Endothelial cell of umbilical vein (primary cell): ENCODE results near the gene AXIN2. TPM values are rescaled to one million over a fixed set of nuclear protein-coding genes. Genes with fewer than 3 reads are reported as not detected.

ENCODE experiments used
- BruUV-seq: library from RNA; stranded (reverse); fragments of 400-500 nt; replicated peaks from 2 replicates; lab custom pipeline; 2021; lab: Mats Ljungman, UMichigan
- CTCF ChIA-PET: fragments of 300-600, 350-600 bp; sonication (Branson Sonifier 250); formaldehyde crosslinking; loops from one replicate; lab custom pipeline; 2021; ENCODE audit warnings: antibody characterized with exemption, inconsistent platforms; lab: Charles Lee
- POLR2A ChIA-PET: fragments of 300-600, 350-600 bp; sonication (Branson Sonifier 250); formaldehyde crosslinking; loops from one replicate; lab custom pipeline; 2021; ENCODE audit warnings: antibody characterized with exemption, inconsistent platforms; lab: Charles Lee
- DNase-seq: peaks from one replicate; pipeline ENCODE4 v3.0.0-alpha.2; 2011; ENCODE audit warnings: low read depth, low spot score
- FAIRE-seq: peaks from 2 replicates; lab custom pipeline; 2011; peaks lifted over from hg19 to GRCh38; lab: Jason Lieb, UNC
- H2AFZ ChIP-seq: 2 replicates; pipeline ENCODE4 v1.6.0; 2012; ENCODE audit warnings: low read depth, low read length, control low read depth, inconsistent platforms
- H3K27ac ChIP-seq: 2 replicates; pipeline ENCODE4 v1.5.1; 2011; ENCODE audit warnings: low read depth, mild to moderate bottlenecking, control low read depth, low read length, moderate library complexity; ENCODE audit not compliant: insufficient read depth
- H3K27me3 ChIP-seq, 2 experiments: 2 replicates each; pipeline versions ENCODE4 v1.6.0 to v1.6.1; 2011; ENCODE audit warnings: low read length in 2 of 2, mixed read lengths in 1 of 2; ENCODE audit not compliant: control insufficient read depth in 2 of 2, insufficient read depth in 2 of 2
- H3K36me3 ChIP-seq, 2 experiments: 2 replicates in 1 of 2; 3 replicates in 1 of 2; pipeline ENCODE4 v1.5.1; 2011; ENCODE audit warnings: low read length in 2 of 2, mild to moderate bottlenecking in 1 of 2, moderate library complexity in 1 of 2; ENCODE audit not compliant: control insufficient read depth in 2 of 2, insufficient read depth in 2 of 2; ENCODE audit errors: extremely low read depth in 1 of 2
- H3K4me1 ChIP-seq: 3 replicates; pipeline ENCODE4 v1.5.1; 2011; ENCODE audit warnings: mild to moderate bottlenecking, low read length; ENCODE audit not compliant: control insufficient read depth, insufficient read depth; ENCODE audit errors: extremely low read depth
- H3K4me2 ChIP-seq: 2 replicates; pipeline ENCODE4 v1.6.1; 2011; ENCODE audit warnings: low read length, control low read depth, mixed read lengths; ENCODE audit not compliant: insufficient read depth
- H3K4me3 ChIP-seq, 3 experiments: fragments of 200-600 bp in 1 of 3; sonication (generic), shearing (Covaris generic) in 1 of 3; replicated peaks in 1 of 3; 2 replicates each; pipeline ENCODE4 v1.5.1; 2011 to 2016; ENCODE audit warnings: control low read depth in 3 of 3, low read length in 3 of 3, mild to moderate bottlenecking in 2 of 3, inconsistent platforms in 1 of 3, low read depth in 1 of 3, moderate library complexity in 1 of 3; ENCODE audit not compliant: insufficient read depth in 1 of 3
- H3K79me2 ChIP-seq: 2 replicates; pipeline ENCODE4 v1.6.0; 2012; ENCODE audit warnings: low read length, inconsistent platforms; ENCODE audit not compliant: control insufficient read depth, insufficient read depth
- H3K9ac ChIP-seq: replicated peaks from 2 replicates; pipeline ENCODE3; 2011; ENCODE audit warnings: low read length, control low read depth; ENCODE audit not compliant: insufficient read depth; ENCODE audit errors: extremely low read depth
- H3K9me1 ChIP-seq: replicated peaks from 3 replicates; pipeline ENCODE4 v1.6.0; 2011; ENCODE audit warnings: mild to moderate bottlenecking, low read length; ENCODE audit not compliant: control insufficient read depth, insufficient read depth; ENCODE audit errors: extremely low read depth
- H3K9me3 ChIP-seq: replicated peaks from 2 replicates; pipeline ENCODE4 v1.5.1; 2012; ENCODE audit warnings: low read length, inconsistent platforms; ENCODE audit not compliant: control insufficient read depth, insufficient read depth
- H4K20me1 ChIP-seq: replicated peaks from 2 replicates; pipeline ENCODE3; 2011; ENCODE audit warnings: mild to moderate bottlenecking, low read length; ENCODE audit not compliant: control insufficient read depth, insufficient read depth; ENCODE audit errors: extremely low read depth
- EZH2 ChIP-seq: IDR thresholded peaks from 2 replicates; pipeline ENCODE4 v1.6.1; 2012; ENCODE audit warnings: borderline replicate concordance, low read depth, mild to moderate bottlenecking, moderate library complexity, low read length, inconsistent platforms; ENCODE audit not compliant: severe bottlenecking
- FOS ChIP-seq: IDR thresholded peaks from 2 replicates; pipeline ENCODE4 v1.6.1; 2011; ENCODE audit warnings: mild to moderate bottlenecking, low read length, moderate library complexity, borderline replicate concordance; ENCODE audit not compliant: insufficient read depth
- GATA2 ChIP-seq: IDR thresholded peaks from 2 replicates; pipeline ENCODE4 v1.7.0; 2011; ENCODE audit warnings: low read depth, mild to moderate bottlenecking, moderate library complexity, mixed read lengths, low read length; ENCODE audit not compliant: insufficient read length, insufficient read depth
- JUN ChIP-seq: IDR thresholded peaks from 2 replicates; pipeline ENCODE4 v1.6.1; 2011; ENCODE audit warnings: borderline replicate concordance, low read depth; ENCODE audit not compliant: insufficient read length, insufficient read depth
- MYC ChIP-seq: IDR thresholded peaks from one replicate; pipeline ENCODE4 v1.6.1; 2011; ENCODE audit warnings: mild to moderate bottlenecking, low read depth, low read length
- POLR2A ChIP-seq: IDR thresholded peaks from 2 replicates; pipeline ENCODE4 v1.6.1; 2012; ENCODE audit warnings: low read depth, mild to moderate bottlenecking, control low read depth, low read length
- POLR2AphosphoS5 ChIP-seq: IDR thresholded peaks from 2 replicates; pipeline ENCODE4 v1.6.1; 2012; ENCODE audit warnings: low read depth, mild to moderate bottlenecking, control low read depth, low read length, moderate library complexity; ENCODE audit not compliant: insufficient read depth
- dilution Hi-C: fragments of 300-500 bp; cut with MboI; formaldehyde crosslinking; loops from one replicate; pipeline ENCODE4 v1.15.0; 2019; ENCODE audit warnings: low sequenced_read_pairs; ENCODE audit not compliant: extremely low pct_ligation_motif_present
- intact Hi-C: fragments of 100-400 bp; cut with micrococcal nuclease; formaldehyde crosslinking; loops from one replicate; pipeline ENCODE4 v1.10.0; 2022
- polyA plus RNA-seq, 4 experiments: library from polyadenylated mRNA; depleted of rRNA in 3 of 4; stranded (reverse) in 3 of 4; unstranded in 1 of 4; fragments of >200 nt; gene quantifications; 2 replicates each; pipeline versions ENCODE4 v1.2.1 to v1.2.3, GENCODE V29; 2011 to 2012; ENCODE audit warnings: missing spikeins in 1 of 4
- total RNA-seq: library from RNA; stranded (reverse); gene quantifications from 2 replicates; pipeline ENCODE4 v1.2.3, GENCODE V29; 2021
- TF ChIP-seq, protein P1 (sequence below), 2 donors: IDR thresholded peaks; 1 replicate in 1 of 2; 2 replicates in 1 of 2; pipeline ENCODE4 v1.5.1; 2011; ENCODE audit warnings: low read length in 2 of 2, mild to moderate bottlenecking in 2 of 2, moderate library complexity in 2 of 2, control low read depth in 1 of 2, inconsistent platforms in 1 of 2, low read depth in 1 of 2; ENCODE audit not compliant: insufficient read depth in 1 of 2; ENCODE audit errors: extremely low read depth in 1 of 2
- TF ChIP-seq, protein P2 (sequence below): IDR thresholded peaks from 2 replicates; pipeline ENCODE4 v1.6.1; 2011; ENCODE audit not compliant: insufficient read depth, insufficient read length

Gene AXIN2
- total and polyA plus RNA-seq, 2 donors (not counting 3 experiments of a cell fraction or from before 2014, with no cell fraction given) = 1.3 to 3.0 TPM

DNA sequence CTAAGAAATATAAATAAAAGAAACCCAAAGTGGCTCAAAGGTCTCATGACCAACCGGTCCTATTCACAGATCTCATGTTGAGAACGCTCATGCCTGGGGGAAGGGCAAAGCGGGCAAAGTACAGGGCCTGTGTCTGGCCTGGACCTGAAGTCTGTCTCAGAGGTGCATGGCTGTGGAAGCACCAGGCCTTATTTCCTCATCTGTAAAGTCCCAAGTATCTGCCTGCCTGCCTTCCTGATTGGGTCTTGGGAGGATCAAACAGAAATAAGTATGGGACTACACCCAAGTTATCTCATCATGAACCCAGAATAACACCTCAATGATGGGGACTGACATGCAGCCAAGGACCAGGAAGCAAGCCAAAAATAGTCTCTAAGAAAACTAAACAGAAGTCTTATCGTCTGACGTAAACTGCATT is 14.2 kb downstream of the AXIN2 start:
- H3K9me1 ChIP-seq = no peaks in the 10 kb centered on the region
- H3K9me3 ChIP-seq = no peaks in the 10 kb centered on the region
- ChIA-PET POLR2A (no interaction called here), CTCF (no interaction called here)
- no peaks in the 10 kb centered on the region for H4K20me1 ChIP-seq
- FAIRE-seq (no peak), DNase-seq (no peak)
- peaks cover 4% of the 10 kb centered on the region for H3K4me1 ChIP-seq
- dilution Hi-C loops = no loop called here
- TF ChIP-seq GATA2 (no peak), MYC (no peak), JUN (no peak), POLR2A (no peak)
- TF ChIP-seq, protein P1, sequence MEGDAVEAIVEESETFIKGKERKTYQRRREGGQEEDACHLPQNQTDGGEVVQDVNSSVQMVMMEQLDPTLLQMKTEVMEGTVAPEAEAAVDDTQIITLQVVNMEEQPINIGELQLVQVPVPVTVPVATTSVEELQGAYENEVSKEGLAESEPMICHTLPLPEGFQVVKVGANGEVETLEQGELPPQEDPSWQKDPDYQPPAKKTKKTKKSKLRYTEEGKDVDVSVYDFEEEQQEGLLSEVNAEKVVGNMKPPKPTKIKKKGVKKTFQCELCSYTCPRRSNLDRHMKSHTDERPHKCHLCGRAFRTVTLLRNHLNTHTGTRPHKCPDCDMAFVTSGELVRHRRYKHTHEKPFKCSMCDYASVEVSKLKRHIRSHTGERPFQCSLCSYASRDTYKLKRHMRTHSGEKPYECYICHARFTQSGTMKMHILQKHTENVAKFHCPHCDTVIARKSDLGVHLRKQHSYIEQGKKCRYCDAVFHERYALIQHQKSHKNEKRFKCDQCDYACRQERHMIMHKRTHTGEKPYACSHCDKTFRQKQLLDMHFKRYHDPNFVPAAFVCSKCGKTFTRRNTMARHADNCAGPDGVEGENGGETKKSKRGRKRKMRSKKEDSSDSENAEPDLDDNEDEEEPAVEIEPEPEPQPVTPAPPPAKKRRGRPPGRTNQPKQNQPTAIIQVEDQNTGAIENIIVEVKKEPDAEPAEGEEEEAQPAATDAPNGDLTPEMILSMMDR (IDR thresholded peaks at IDR 0.05; ENCODE audit: extremely low read depth in 1 of 2, insufficient read depth in 1 of 2, low read depth in 1 of 2, low read length in 2 of 2) = no peak
- TF ChIP-seq, protein P2, sequence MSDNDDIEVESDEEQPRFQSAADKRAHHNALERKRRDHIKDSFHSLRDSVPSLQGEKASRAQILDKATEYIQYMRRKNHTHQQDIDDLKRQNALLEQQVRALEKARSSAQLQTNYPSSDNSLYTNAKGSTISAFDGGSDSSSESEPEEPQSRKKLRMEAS = no peak
- no TSS peak for BruUV-seq
- no peak overlapping the region for H2AFZ ChIP-seq
- H3K4me2 ChIP-seq = no peak overlapping the region
- no peak overlapping the region for H3K9ac ChIP-seq
- H3K4me3 ChIP-seq = no peak overlapping the region
- intact Hi-C loops = no loop called here
- H3K27ac ChIP-seq = no peak overlapping the region
- H3K36me3 ChIP-seq = no peaks in the 10 kb centered on the region
- H3K79me2 ChIP-seq = no peaks in the 10 kb centered on the region
- H3K27me3 ChIP-seq = no peaks in the 10 kb centered on the region

DNA sequence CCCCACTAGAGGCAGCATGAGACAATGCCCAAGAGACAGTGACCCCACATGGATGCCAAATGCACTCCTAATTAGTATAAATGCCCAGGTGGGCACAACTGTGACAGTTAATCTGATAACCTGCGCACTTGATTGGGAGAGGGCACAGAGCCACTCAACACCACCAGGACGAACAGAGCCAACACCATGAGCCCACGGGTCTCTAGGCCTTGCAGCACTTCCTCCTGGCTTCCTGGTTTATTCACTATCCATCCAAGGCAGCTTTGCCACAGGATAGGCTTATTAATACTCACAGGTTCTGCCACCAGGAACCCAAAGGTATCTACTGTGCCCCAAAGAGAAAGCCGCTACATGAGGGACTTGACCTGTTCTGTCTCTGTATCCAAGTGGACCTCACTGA is 14.9 kb downstream of the AXIN2 start:
- Histone ChIP-seq H3K4me1 (peaks cover 4% of the 10 kb centered on the region), H4K20me1 (no peaks in the 10 kb centered on the region), H2AFZ (no peak overlapping the region), H3K27ac (no peak overlapping the region), H3K27me3 (no peaks in the 10 kb centered on the region), H3K9me1 (no peaks in the 10 kb centered on the region), H3K36me3 (no peaks in the 10 kb centered on the region), H3K9ac (no peak overlapping the region), H3K4me3 (no peak overlapping the region), H3K9me3 (no peaks in the 10 kb centered on the region), H3K79me2 (no peaks in the 10 kb centered on the region), H3K4me2 (no peak overlapping the region)
- DNase-seq (no peak), FAIRE-seq (no peak)
- CTCF ChIA-PET = no interaction called here
- TF ChIP-seq EZH2 = no peak
- no peak for TF ChIP-seq POLR2A
- no peak for TF ChIP-seq GATA2
- TF ChIP-seq, protein P2 = no peak
- no peak for TF ChIP-seq JUN
- TF ChIP-seq, protein P1 (IDR thresholded peaks at IDR 0.05; ENCODE audit: extremely low read depth in 1 of 2, insufficient read depth in 1 of 2, low read depth in 1 of 2, low read length in 2 of 2) = no peak
- TF ChIP-seq POLR2AphosphoS5 = no peak
- TF ChIP-seq FOS = no peak
- TF ChIP-seq MYC = no peak
- POLR2A ChIA-PET = no interaction called here
- intact Hi-C loops = no loop called here
- dilution Hi-C loops = no loop called here
- BruUV-seq = no TSS peak
